A673 (cell line): ENCODE results near the gene LDHD. TPM values are rescaled to one million over a fixed set of nuclear protein-coding genes. Genes with fewer than 3 reads are reported as not detected.

ENCODE experiments used
- BruUV-seq: library from RNA; stranded (reverse); fragments of 400-500 nt; replicated peaks from 2 replicates; lab custom pipeline; 2021; lab: Mats Ljungman, UMichigan
- CTCF ChIA-PET: fragments of 300-600 bp; sonication (Branson Sonifier 250); formaldehyde crosslinking; loops from one replicate; lab custom pipeline; 2022; ENCODE audit warnings: antibody characterized with exemption; lab: Charles Lee
- POLR2A ChIA-PET: fragments of 300-600 bp; sonication (Branson Sonifier 250); formaldehyde crosslinking; loops from one replicate; lab custom pipeline; 2022; ENCODE audit warnings: antibody characterized with exemption; ENCODE audit not compliant: low non-redundant PET; lab: Charles Lee
- DNase-seq: peaks from one replicate; pipeline ENCODE4 v3.0.0-alpha.2; 2015; ENCODE audit warnings: low spot score
- H3K27ac ChIP-seq: fragments of 200-600 bp; sonication (generic); 2 replicates; pipeline ENCODE4 v1.5.1; 2016; ENCODE audit warnings: mixed run types, low read depth, mild to moderate bottlenecking, mixed read lengths, antibody characterized with exemption, low read length; ENCODE audit not compliant: poor library complexity, severe bottlenecking
- H3K27me3 ChIP-seq: fragments of 200-600 bp; sonication (generic); replicated peaks from 2 replicates; pipeline ENCODE4 v1.6.1; 2017; ENCODE audit warnings: mixed run types, low read depth, mild to moderate bottlenecking, mixed read lengths, antibody characterized with exemption, low read length; ENCODE audit not compliant: insufficient read depth, poor library complexity
- H3K36me3 ChIP-seq: fragments of 200-600 bp; sonication (generic); 2 replicates; pipeline ENCODE4 v1.6.1; 2016; ENCODE audit warnings: mixed run types, mild to moderate bottlenecking, mixed read lengths, antibody characterized with exemption, low read length; ENCODE audit not compliant: insufficient read depth, poor library complexity, severe bottlenecking
- H3K4me1 ChIP-seq: fragments of 200-600 bp; sonication (generic); 2 replicates; pipeline ENCODE4 v1.6.1; 2017; ENCODE audit warnings: mixed run types, mild to moderate bottlenecking, mixed read lengths, antibody characterized with exemption, low read length; ENCODE audit not compliant: insufficient read depth, poor library complexity, severe bottlenecking
- H3K4me3 ChIP-seq: fragments of 200-600 bp; sonication (generic); 2 replicates; pipeline ENCODE4 v1.5.1; 2016; ENCODE audit warnings: low read depth, mixed run types, mild to moderate bottlenecking, mixed read lengths, low read length; ENCODE audit not compliant: poor library complexity, severe bottlenecking
- H3K9me3 ChIP-seq: fragments of 200-600 bp; sonication (generic); 2 replicates; pipeline ENCODE4 v1.6.1; 2016; ENCODE audit warnings: mixed run types, low read depth, mild to moderate bottlenecking, mixed read lengths, antibody characterized with exemption, low read length; ENCODE audit not compliant: poor library complexity, severe bottlenecking
- EZH2 ChIP-seq: fragments of 200-600 bp; sonication (generic); IDR thresholded peaks from 2 replicates; pipeline ENCODE4 v1.6.1; 2017; ENCODE audit warnings: borderline replicate concordance, low read depth, mild to moderate bottlenecking, mixed read lengths, antibody characterized with exemption, low read length; ENCODE audit not compliant: poor library complexity, severe bottlenecking
- intact Hi-C: fragments of 100-400 bp; cut with micrococcal nuclease; formaldehyde crosslinking; loops from one replicate; pipeline ENCODE4 v1.10.0; 2022; ENCODE audit not compliant: unreplicated experiment
- total RNA-seq: library from RNA; stranded (reverse); gene quantifications from 2 replicates; pipeline ENCODE4 v1.2.3, GENCODE V29; 2021
- TF ChIP-seq, protein P1 (sequence below): fragments of 300-800, 200-600 bp; sonication (generic); conservative IDR thresholded peaks from 2 replicates; pipeline ENCODE4 v1.5.1; 2017; ENCODE audit warnings: low read depth, mild to moderate bottlenecking, antibody characterized with exemption, low read length, moderate library complexity, mixed read lengths

LDHD gene
- total RNA-seq, 1 experiment from 2014 or later, result not detected

DNA sequence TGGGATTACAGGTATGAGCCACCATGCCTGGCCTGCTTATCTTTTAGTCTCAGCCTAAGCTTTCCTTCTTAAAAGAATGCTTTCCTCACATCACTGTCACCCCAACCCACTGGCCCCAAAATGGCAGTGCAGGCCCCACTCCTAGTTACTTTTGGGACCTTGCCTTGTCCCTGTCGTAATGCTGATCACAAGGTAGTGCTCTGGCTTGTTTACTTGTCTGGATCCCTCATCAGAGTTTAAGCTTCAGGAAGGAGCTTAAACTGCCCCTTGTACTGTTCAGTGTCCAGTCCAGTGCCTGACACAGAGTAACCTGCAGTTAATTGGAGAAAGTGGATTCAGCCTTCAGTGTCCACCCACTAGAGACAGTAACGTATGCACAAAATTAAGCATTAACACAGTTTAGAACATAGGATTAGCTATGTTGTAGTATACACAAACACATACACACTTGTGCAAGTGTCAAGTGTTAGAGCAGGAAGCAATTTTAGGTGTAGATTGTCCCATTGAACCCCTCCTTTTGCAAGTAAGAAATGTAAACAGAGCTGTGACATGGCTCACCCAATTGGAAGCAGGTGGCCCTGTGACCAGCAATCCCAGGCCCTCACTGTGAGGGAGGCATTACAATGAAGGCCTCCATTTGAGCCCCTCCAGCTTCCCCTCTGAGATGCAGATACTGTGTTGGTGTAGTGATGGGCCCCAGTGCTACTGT, 44.2 kb downstream of the LDHD start:
- POLR2A ChIA-PET, result no interaction called here
- intact Hi-C loops, result no loop called here
- no peaks in the 10 kb centered on the region for H3K27me3 ChIP-seq
- no peak for TF ChIP-seq EZH2
- TF ChIP-seq, protein P1, sequence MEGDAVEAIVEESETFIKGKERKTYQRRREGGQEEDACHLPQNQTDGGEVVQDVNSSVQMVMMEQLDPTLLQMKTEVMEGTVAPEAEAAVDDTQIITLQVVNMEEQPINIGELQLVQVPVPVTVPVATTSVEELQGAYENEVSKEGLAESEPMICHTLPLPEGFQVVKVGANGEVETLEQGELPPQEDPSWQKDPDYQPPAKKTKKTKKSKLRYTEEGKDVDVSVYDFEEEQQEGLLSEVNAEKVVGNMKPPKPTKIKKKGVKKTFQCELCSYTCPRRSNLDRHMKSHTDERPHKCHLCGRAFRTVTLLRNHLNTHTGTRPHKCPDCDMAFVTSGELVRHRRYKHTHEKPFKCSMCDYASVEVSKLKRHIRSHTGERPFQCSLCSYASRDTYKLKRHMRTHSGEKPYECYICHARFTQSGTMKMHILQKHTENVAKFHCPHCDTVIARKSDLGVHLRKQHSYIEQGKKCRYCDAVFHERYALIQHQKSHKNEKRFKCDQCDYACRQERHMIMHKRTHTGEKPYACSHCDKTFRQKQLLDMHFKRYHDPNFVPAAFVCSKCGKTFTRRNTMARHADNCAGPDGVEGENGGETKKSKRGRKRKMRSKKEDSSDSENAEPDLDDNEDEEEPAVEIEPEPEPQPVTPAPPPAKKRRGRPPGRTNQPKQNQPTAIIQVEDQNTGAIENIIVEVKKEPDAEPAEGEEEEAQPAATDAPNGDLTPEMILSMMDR, result no peak
- H3K36me3 ChIP-seq, result no peaks in the 10 kb centered on the region
- CTCF ChIA-PET, result no interaction called here
- H3K27ac ChIP-seq, result no peak overlapping the region
- no TSS peak for BruUV-seq
- no peak for DNase-seq
- no peaks in the 10 kb centered on the region for H3K9me3 ChIP-seq
- peaks cover 5% of the 10 kb centered on the region for H3K4me1 ChIP-seq
- H3K4me3 ChIP-seq, result no peak overlapping the region

DNA sequence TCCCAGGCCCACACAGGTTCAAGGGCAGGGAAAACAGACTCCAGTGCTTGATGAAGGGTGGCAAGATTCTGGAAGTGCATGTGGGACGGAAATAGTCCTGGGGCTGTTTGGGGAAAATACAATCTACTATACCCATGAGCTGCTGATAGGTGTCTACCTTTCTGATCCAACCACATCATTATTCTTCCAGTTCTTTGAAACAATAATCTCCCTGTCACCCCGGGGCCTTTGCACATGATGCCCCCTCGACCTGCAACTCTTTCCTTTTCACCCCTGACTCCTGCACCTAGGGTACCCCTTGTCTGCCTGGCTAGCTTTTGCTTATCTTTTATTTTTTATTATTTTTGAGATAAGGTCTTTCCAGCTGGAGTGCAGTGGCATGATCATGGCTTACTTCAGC, 45.0 kb downstream of the LDHD start:
- no TSS peak for BruUV-seq
- peaks cover 5% of the 10 kb centered on the region for H3K4me1 ChIP-seq
- H3K36me3 ChIP-seq, result no peaks in the 10 kb centered on the region
- TF ChIP-seq, protein P1, result no peak
- TF ChIP-seq EZH2, result no peak
- POLR2A ChIA-PET, result no interaction called here
- no peak for DNase-seq
- intact Hi-C loops, result no loop called here
- CTCF ChIA-PET, result no interaction called here
- H3K27ac ChIP-seq, result no peak overlapping the region
- H3K9me3 ChIP-seq, result no peaks in the 10 kb centered on the region
- no peak overlapping the region for H3K4me3 ChIP-seq
- H3K27me3 ChIP-seq, result no peaks in the 10 kb centered on the region

DNA sequence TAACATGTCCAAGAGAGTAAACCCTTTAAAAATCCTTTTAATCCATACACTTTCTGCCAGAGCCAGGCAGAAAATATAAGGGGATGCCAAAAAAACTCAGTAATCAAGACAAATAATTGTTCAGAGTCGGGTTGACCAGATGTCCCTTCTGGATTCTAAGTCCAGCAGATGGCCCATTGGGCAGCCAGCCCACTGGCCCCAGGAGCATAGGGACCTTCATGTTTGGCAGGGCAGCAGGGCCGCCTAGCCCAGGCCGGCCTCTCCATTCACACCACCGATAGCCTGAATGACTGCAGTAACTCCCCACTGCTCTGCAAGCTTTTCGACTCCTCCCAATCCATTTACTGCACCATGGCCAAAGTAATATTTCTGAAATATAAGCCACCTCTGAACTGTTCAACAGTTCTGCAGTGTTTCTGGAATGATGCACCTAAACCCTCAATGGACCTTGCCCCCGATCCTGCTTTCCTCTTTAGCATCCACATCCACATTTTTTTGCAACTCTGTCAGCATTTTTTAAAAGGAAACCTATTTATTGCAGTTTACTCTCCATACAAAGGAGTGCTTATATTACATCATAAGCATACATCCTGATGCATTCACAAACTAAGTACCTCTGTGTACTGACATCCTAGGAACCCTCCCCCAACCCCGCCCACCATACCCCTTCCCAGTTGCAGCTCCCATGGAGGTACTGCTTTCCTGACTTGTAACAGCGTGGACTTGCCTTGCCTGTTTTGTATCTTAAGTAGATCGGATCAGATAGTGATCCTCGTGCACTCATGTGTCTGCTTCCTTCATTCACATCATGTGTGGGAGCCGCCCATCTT, 46.4 kb downstream of the LDHD start:
- POLR2A ChIA-PET, result no interaction called here
- no peaks in the 10 kb centered on the region for H3K9me3 ChIP-seq
- H3K4me3 ChIP-seq, result no peak overlapping the region
- intact Hi-C loops, result no loop called here
- H3K27me3 ChIP-seq, result no peaks in the 10 kb centered on the region
- TF ChIP-seq, protein P1, result no peak
- TF ChIP-seq EZH2, result no peak
- no TSS peak for BruUV-seq
- peaks cover 5% of the 10 kb centered on the region for H3K4me1 ChIP-seq
- CTCF ChIA-PET, result no interaction called here
- no peak for DNase-seq
- H3K36me3 ChIP-seq, result no peaks in the 10 kb centered on the region
- H3K27ac ChIP-seq, result no peak overlapping the region
